ENCODE measurements around the gene RELL1.

The RELL1 gene

GRCh38 chr4:37725718-37726117 is 39.5 kb upstream of the RELL1 start:
- DNase-seq (ENCODE audit: insufficient read length, low spot score): no peak
- TF ChIP-seq POU2F2 (IDR thresholded peaks at IDR 0.05; ENCODE audit: low read depth, low read length): no peak
- no peak for TF ChIP-seq TAF1 (IDR thresholded peaks at IDR 0.05; ENCODE audit: low read depth, low read length)
- 0 out of 2 replicates have a peak, but pooled peaks have one; percentile 10 for TF ChIP-seq SPI1 (IDR thresholded peaks at IDR 0.05; ENCODE audit: low read depth, low read length)
- TF ChIP-seq POLR2AphosphoS5 (IDR thresholded peaks at IDR 0.05; ENCODE audit: low read depth, low read length): no peak
- TF ChIP-seq POLR2A (IDR thresholded peaks at IDR 0.05; ENCODE audit: low read depth, low read length): no peak
- no peak for FAIRE-seq

DNA sequence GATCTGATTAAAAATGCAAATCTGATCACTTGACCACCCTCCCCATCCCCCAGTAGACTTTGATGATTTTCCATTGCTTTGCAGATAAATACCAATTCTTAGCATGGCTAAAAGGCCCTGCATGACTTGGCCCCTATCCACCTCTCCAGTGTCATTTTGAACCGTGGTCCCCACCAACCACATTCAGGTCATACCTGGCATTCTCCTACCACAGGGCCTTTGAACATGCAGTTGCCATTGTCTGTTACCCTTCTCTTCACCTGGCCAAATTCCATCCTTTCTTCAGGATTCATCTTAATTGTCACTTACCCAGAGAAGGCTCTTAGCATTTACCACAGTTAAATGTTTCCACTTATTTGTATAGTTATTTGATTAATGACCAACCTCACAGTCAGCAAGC is 36.9 kb upstream of the RELL1 start:
- FAIRE-seq: no peak
- DNase-seq (ENCODE audit: insufficient read length, low spot score): no peak
- TF ChIP-seq PAX5 (IDR thresholded peaks at IDR 0.05; ENCODE audit: insufficient read depth, low read length, severe bottlenecking) (no peak), TAF1 (IDR thresholded peaks at IDR 0.05; ENCODE audit: low read depth, low read length) (no peak), POU2F2 (IDR thresholded peaks at IDR 0.05; ENCODE audit: low read depth, low read length) (no peak), SPI1 (IDR thresholded peaks at IDR 0.05; ENCODE audit: low read depth, low read length) (no peak), POLR2A (IDR thresholded peaks at IDR 0.05; ENCODE audit: low read depth, low read length) (no peak), POLR2AphosphoS5 (IDR thresholded peaks at IDR 0.05; ENCODE audit: low read depth, low read length) (no peak)

- FAIRE-seq: no peak
- no peak for DNase-seq (ENCODE audit: insufficient read length, low spot score)
- TF ChIP-seq PAX5 (IDR thresholded peaks at IDR 0.05; ENCODE audit: insufficient read depth, low read length, severe bottlenecking) (no peak), SPI1 (IDR thresholded peaks at IDR 0.05; ENCODE audit: low read depth, low read length) (no peak), POU2F2 (IDR thresholded peaks at IDR 0.05; ENCODE audit: low read depth, low read length) (no peak), TAF1 (IDR thresholded peaks at IDR 0.05; ENCODE audit: low read depth, low read length) (no peak), POLR2A (IDR thresholded peaks at IDR 0.05; ENCODE audit: low read depth, low read length) (no peak), POLR2AphosphoS5 (IDR thresholded peaks at IDR 0.05; ENCODE audit: low read depth, low read length) (no peak)
Measured at GRCh38 chr4:37721995-37722638, 35.9 kb upstream of the RELL1 start.

DNA sequence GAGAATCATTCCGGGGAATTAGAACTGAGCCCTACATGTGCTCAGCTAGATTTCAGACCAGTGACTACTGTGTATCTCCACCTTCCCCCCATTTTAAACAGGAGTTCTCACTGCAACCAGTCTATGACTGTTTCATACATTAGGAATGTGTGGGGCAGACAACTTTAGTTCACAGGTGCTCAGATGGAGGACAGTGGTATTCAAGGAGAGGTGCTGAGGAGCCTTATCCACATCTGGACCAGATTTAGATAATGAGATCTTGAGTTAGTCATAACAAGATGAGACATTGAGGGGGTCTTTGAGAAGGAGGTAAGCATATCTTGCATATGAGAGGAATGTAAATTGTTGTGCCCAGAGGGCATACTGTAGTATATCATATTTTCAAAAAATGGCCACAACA is 32.8 kb upstream of the RELL1 start:
- TF ChIP-seq TAF1 (IDR thresholded peaks at IDR 0.05; ENCODE audit: low read depth, low read length): no peak
- no peak for TF ChIP-seq POU2F2 (IDR thresholded peaks at IDR 0.05; ENCODE audit: low read depth, low read length)
- no peak for TF ChIP-seq POLR2A (IDR thresholded peaks at IDR 0.05; ENCODE audit: low read depth, low read length)
- TF ChIP-seq PAX5 (IDR thresholded peaks at IDR 0.05; ENCODE audit: insufficient read depth, low read length, severe bottlenecking): no peak
- TF ChIP-seq SPI1 (IDR thresholded peaks at IDR 0.05; ENCODE audit: low read depth, low read length): no peak
- no peak for TF ChIP-seq POLR2AphosphoS5 (IDR thresholded peaks at IDR 0.05; ENCODE audit: low read depth, low read length)
- no peak for DNase-seq (ENCODE audit: insufficient read length, low spot score)
- no peak for FAIRE-seq

GRCh38 chr4:37717576-37717975 is 31.4 kb upstream of the RELL1 start:
- FAIRE-seq: no peak
- no peak for DNase-seq (ENCODE audit: insufficient read length, low spot score)
- TF ChIP-seq PAX5 (IDR thresholded peaks at IDR 0.05; ENCODE audit: insufficient read depth, low read length, severe bottlenecking) (no peak), SPI1 (IDR thresholded peaks at IDR 0.05; ENCODE audit: low read depth, low read length) (no peak), TAF1 (IDR thresholded peaks at IDR 0.05; ENCODE audit: low read depth, low read length) (no peak), POLR2A (IDR thresholded peaks at IDR 0.05; ENCODE audit: low read depth, low read length) (no peak), POLR2AphosphoS5 (IDR thresholded peaks at IDR 0.05; ENCODE audit: low read depth, low read length) (no peak), POU2F2 (IDR thresholded peaks at IDR 0.05; ENCODE audit: low read depth, low read length) (no peak)

DNA sequence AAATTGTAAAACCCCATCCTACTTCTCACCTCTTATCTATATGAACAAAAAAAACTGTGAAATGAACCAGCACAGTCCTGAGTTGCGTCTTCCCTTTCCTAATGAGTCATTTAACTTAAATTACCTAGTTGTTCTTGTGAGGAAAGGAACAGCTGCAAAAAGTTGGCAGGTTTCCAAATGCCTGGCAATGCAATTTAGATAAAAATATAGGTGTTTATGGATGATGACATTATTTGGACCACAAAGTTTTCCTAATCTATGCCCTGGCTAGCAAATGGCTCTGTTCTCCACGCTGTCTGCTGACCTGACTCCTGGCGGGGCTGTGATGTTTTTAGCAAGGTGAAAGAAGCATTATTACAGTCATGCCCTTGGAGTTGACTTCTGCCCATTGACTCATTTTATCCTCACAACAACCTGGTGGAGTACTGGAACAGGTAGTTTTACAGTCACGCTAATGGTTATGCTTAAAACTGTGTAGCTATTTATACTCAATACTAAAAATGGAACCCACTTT is 29.8 kb upstream of the RELL1 start:
- FAIRE-seq (peak; percentile 89), DNase-seq (ENCODE audit: insufficient read length, low spot score) (peak; percentile 23)
- TF ChIP-seq POLR2AphosphoS5 (IDR thresholded peaks at IDR 0.05; ENCODE audit: low read depth, low read length) (no peak), POLR2A (IDR thresholded peaks at IDR 0.05; ENCODE audit: low read depth, low read length) (no peak)

DNA sequence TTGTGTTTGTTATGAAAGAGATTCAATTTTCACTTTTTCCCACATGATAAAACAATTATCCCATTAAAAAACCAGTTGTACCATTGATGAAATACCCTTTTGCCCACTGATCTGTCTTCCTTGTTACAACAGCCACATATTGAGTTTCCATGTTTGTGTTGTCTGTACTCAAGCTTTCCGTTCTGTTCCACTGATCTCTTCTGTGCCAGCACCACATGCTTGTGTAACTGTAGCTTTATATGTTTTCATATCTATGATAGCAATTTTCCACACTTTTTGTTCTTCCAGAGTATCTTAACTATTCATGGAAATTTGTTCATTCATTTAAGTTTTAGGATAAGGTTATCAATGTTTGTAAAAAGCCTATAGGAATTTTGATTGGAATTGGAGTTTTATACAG is 24.3 kb upstream of the RELL1 start:
- DNase-seq (ENCODE audit: insufficient read length, low spot score) (no peak), FAIRE-seq (no peak)
- no peak for TF ChIP-seq PAX5 (IDR thresholded peaks at IDR 0.05; ENCODE audit: insufficient read depth, low read length, severe bottlenecking)
- TF ChIP-seq POLR2AphosphoS5 (IDR thresholded peaks at IDR 0.05; ENCODE audit: low read depth, low read length): no peak
- no peak for TF ChIP-seq POLR2A (IDR thresholded peaks at IDR 0.05; ENCODE audit: low read depth, low read length)
- TF ChIP-seq SPI1 (IDR thresholded peaks at IDR 0.05; ENCODE audit: low read depth, low read length): no peak
- no peak for TF ChIP-seq TAF1 (IDR thresholded peaks at IDR 0.05; ENCODE audit: low read depth, low read length)
- no peak for TF ChIP-seq POU2F2 (IDR thresholded peaks at IDR 0.05; ENCODE audit: low read depth, low read length)

DNA sequence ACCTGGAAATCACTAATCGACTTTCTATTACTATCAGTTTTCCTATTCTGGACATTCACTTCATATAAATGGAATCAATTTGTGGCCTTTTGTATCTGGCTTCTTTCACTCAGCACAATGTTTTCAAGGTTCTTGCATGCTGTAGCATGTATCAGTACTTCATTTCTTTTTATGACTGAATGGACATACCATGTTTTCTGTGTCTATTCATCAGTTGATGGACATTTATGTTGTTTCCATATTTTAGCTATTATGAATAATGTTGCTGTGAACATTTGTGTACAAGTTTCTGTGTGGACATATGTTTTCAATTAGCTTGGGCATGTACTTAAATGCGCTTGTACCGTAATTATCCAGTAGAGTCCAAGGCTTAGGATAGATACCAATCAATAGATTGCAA is 19.9 kb upstream of the RELL1 start:
- FAIRE-seq (no peak), DNase-seq (ENCODE audit: insufficient read length, low spot score) (no peak)
- TF ChIP-seq PAX5 (IDR thresholded peaks at IDR 0.05; ENCODE audit: insufficient read depth, low read length, severe bottlenecking) (no peak), TAF1 (IDR thresholded peaks at IDR 0.05; ENCODE audit: low read depth, low read length) (no peak), SPI1 (IDR thresholded peaks at IDR 0.05; ENCODE audit: low read depth, low read length) (no peak), POLR2A (IDR thresholded peaks at IDR 0.05; ENCODE audit: low read depth, low read length) (no peak), POU2F2 (IDR thresholded peaks at IDR 0.05; ENCODE audit: low read depth, low read length) (no peak), POLR2AphosphoS5 (IDR thresholded peaks at IDR 0.05; ENCODE audit: low read depth, low read length) (no peak)

DNA sequence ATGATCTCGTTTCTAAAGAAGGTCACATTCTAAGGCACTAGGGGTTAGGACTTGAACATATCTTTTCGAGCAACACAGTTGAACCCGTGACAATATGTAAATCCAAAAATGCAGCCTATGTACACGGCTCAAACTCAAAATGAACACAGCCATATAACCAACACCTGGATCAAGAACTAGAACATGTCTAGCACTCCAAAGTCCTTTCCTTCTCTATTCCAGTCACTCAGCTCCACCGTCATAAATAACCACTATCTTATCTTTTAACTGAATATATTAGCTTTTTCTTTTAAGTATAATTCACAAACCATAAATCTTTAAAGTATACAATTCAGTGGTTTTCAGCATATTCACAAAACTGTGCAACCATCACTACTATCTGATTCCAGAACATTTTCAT is 19.4 kb upstream of the RELL1 start:
- no peak for TF ChIP-seq POU2F2 (IDR thresholded peaks at IDR 0.05; ENCODE audit: low read depth, low read length)
- no peak for TF ChIP-seq POLR2A (IDR thresholded peaks at IDR 0.05; ENCODE audit: low read depth, low read length)
- no peak for TF ChIP-seq TAF1 (IDR thresholded peaks at IDR 0.05; ENCODE audit: low read depth, low read length)
- TF ChIP-seq PAX5 (IDR thresholded peaks at IDR 0.05; ENCODE audit: insufficient read depth, low read length, severe bottlenecking): no peak
- TF ChIP-seq SPI1 (IDR thresholded peaks at IDR 0.05; ENCODE audit: low read depth, low read length): no peak
- no peak for TF ChIP-seq POLR2AphosphoS5 (IDR thresholded peaks at IDR 0.05; ENCODE audit: low read depth, low read length)
- DNase-seq (ENCODE audit: insufficient read length, low spot score): no peak
- FAIRE-seq: no peak
